NCI-H2081 (cell line): ENCODE measurements around the gene TLR10.

Source experiments
- DNase-seq, 2 experiments: peaks; one replicate each; lab custom pipeline; 2025; lab: John Stamatoyannopoulos, UW

The TLR10 gene

DNA sequence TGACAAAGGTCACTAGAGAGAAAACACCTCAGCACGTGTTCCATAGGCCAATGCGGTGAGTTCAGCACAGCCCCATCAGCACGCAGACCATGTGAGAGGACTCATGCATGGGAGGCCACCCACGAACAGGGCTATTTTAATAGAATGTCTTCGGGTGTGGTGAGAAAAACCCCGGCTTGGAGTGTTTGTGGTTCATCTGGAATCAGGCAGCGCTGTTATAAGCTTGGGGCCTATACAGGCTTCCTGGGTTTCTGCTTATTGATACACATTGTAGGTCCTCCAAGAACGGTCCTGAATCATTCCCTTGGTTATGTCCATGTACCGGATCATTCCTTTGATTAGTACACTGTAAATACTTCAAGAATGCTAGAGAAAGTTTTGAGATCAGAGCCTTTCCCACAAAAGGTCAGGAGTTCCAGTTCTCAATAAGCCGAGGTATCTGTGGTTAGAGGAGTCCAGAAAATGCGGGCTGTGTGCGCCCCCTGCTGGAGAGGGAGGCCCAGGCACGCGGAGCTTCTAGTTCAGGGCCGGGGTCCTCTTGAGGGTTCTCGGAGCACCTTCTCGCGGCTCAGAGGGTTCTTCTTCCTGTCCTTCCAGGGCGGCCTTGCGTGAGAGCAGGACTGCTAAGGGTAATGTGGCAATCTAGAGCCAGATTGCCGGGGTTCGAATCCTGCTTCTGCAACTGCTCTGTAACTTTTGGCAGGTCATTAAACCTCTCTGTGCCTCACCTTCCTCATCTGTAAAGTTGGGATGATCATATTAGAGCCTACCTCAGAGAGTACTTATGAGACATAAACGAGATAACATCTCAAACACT lies 51.8 kb downstream of the TLR10 start:
- DNase-seq: peak; percentile 75 to 78

DNA sequence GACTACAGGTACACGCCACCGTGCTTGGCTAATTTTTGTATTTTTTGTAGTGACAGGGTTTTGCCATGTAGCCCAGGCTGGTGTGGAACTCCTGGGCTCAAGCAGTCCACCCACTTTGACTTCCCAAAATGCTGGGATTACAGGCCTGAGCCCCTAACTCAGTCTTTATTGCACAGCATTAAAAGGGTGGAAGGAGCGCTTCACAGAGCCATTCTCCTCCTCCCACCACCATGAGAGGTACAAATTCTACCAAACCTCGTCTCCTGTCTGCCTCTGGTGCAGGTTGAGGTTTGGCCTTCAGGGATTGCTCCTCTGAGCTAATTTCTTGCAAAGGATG lies 52.3 kb downstream of the TLR10 start:
- no peak for DNase-seq

DNA sequence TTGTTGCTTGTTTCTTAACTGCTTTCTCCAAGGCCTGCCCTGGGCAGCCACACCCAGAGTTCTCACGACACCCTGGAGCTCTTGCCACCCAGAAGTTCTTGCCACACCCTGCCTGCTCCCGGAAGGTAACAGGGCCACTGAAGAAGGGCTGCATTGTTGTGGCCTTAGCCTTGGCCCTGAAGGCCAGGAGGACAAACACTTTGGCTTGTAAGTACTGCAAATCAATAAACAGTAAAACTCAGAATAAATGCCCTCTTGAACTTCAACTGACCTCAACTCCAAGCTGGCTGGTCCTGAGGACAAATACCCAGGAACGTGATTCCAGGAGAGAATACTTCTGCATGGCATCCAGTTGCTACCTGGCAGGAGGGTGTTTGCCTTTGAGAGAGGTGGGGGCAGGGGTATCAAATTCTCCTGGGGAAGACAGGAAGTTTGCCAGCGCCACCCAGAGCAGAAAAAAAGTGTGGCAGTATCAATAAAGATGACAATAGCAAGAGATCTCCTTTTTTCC lies 54.1 kb downstream of the TLR10 start:
- DNase-seq: peak; percentile 53 to 58

DNA sequence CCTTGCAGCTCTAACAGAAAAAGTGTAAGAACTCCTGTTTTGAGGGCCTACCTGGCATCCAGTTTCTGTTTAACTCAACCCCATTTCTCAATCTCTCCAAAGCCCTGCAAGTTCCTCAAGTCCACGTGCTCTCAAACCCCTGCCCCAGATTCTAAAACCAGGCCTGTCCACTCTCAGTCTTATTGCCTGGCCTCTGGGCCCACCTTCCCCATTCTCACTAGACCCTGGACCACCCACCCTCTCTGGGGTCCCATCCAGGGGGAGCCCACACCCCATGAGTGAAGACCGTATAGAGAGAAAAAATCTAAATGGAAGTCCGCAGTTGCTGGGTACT lies 58.3 kb downstream of the TLR10 start:
- DNase-seq: no peak

DNA sequence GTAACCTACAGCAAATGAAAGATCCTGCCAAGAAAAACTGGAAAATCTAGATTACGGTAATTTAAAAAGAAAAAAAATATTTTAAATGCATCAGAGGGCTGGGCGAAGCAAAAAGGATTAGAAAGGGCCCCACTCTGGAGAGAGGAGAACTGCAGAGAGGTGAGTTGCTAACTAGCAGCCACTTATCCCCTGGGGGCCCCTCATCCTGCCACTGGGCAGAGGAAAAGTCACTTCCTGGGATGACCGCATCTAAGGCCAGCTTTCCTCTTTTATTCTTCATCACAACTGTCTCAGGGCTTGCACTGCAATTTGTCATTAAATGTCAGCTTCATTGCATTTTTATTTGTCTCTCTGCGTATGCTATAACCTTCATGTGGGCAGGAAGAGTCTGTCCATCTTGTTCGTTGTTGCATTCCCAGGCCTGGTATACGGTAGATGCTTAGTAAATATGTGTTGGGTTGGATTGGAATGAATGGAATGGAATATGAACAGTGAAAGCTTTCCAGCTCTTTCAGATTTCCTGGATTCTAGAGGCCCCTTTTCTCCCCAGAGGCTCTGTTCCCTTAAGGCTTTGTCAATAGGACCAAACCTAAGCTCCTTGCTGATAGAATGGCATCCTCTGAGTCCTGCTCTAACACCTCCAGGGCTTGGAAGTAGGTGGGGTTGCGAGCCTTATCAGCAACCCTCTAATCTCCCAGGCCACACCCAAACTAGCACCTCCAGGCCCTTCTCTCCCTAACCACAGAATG lies 58.9 kb downstream of the TLR10 start:
- no peak for DNase-seq

DNA sequence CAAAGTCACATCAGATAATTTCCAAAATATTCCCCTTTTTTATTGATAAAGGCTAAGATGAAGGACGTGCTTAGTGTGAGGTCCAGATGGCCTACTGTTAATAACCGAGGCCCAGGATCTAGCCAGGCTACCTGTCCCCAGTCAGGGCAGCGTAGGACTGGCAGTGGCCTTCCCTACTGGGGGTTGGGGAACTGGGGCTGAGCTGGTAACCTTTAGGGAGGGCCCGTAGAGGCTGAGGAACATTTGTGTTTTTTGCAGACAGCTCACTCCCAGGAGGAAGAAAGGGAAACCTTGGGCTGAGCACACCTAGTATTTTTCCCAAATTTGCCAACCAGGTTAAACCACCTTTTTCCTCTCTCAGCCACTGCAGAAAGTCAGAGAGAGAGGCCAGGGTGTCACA lies 59.7 kb downstream of the TLR10 start:
- no peak for DNase-seq
